Measurements from ENCODE around the gene SMG7. TPM values are rescaled to one million over a fixed set of nuclear protein-coding genes. Genes with fewer than 3 reads are reported as not detected.

Gene SMG7
- total RNA-seq, 2 experiments from 2014 or later, result 35.2 to 39.1 TPM

- H3K4me3 Mint-ChIP-seq, result no peak overlapping the region
- H3K9me3 Mint-ChIP-seq, result no peaks in the 10 kb centered on the region
- no peaks in the 10 kb centered on the region for H3K27me3 Mint-ChIP-seq
- no peaks in the 10 kb centered on the region for H3K27me3 ChIP-seq (ENCODE audit: control insufficient read depth in 1 of 2, insufficient read depth in 2 of 2, low read length in 2 of 2)
- ATAC-seq (ENCODE audit: poor library complexity), result no peak
- no peak overlapping the region for H3K4me3 ChIP-seq (ENCODE audit: low read length)
- ChIA-PET CTCF (no interaction called here), POLR2A (no interaction called here)
- no peaks in the 10 kb centered on the region for H3K9me3 ChIP-seq (ENCODE audit: control insufficient read depth in 1 of 2, insufficient read depth in 1 of 2, low read length in 2 of 2)
- H3K27ac Mint-ChIP-seq, result no peak overlapping the region
- no peaks in the 10 kb centered on the region for H3K4me1 Mint-ChIP-seq (ENCODE audit: low read depth)
- no peak for TF ChIP-seq CTCF (IDR thresholded peaks at IDR 0.05)
- H3K27ac ChIP-seq (ENCODE audit: low read depth in 1 of 2, low read length in 2 of 2), result no peak overlapping the region
- intact Hi-C loops (cut with DNase I, micrococcal nuclease), result no loop called here
- no peaks in the 10 kb centered on the region for H3K36me3 ChIP-seq (ENCODE audit: insufficient read depth, low read length)
- DNase-seq, result no peak
- H3K4me1 ChIP-seq (ENCODE audit: insufficient read depth, low read length), result no peaks in the 10 kb centered on the region
- no peaks in the 10 kb centered on the region for H3K36me3 Mint-ChIP-seq (ENCODE audit: low read depth)
Observed at GRCh38 chr1:183572721-183573120, 100.4 kb downstream of the SMG7 start.

DNA sequence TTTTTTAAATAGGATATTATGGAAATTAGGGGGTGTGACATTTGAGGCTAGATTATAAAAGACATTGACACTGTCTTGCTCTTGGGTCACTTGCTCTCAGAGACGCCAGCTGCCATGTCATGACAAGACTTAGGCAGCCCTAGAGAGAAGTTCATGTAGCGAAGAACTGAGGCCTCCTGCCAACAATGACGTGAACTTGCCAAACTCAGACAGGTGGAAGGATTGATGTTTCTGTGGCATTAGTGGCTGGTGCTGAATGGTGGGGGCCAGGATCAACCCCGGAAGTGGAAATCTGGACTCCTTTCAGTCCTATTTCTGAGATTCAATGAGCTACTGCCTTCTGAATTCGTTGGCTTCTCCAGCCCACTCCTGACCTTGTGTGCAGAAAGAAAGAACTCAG is 103.3 kb downstream of the SMG7 start:
- Mint-ChIP-seq H3K27me3 (no peaks in the 10 kb centered on the region), H3K27ac (no peak overlapping the region), H3K4me1 (ENCODE audit: low read depth) (peaks cover 10% of the 10 kb centered on the region), H3K9me3 (no peaks in the 10 kb centered on the region), H3K36me3 (ENCODE audit: low read depth) (no peaks in the 10 kb centered on the region), H3K4me3 (no peak overlapping the region)
- H3K27ac ChIP-seq (ENCODE audit: low read depth in 1 of 2, low read length in 2 of 2), result no peak overlapping the region
- H3K36me3 ChIP-seq (ENCODE audit: insufficient read depth, low read length), result no peaks in the 10 kb centered on the region
- H3K27me3 ChIP-seq (ENCODE audit: control insufficient read depth in 1 of 2, insufficient read depth in 2 of 2, low read length in 2 of 2), result no peaks in the 10 kb centered on the region
- DNase-seq, result no peak
- ChIA-PET POLR2A (no interaction called here), CTCF (no interaction called here)
- no peak for ATAC-seq (ENCODE audit: poor library complexity)
- intact Hi-C loops (cut with DNase I, micrococcal nuclease), result no loop called here
- no peak overlapping the region for H3K4me3 ChIP-seq (ENCODE audit: low read length)
- no peaks in the 10 kb centered on the region for H3K9me3 ChIP-seq (ENCODE audit: control insufficient read depth in 1 of 2, insufficient read depth in 1 of 2, low read length in 2 of 2)
- TF ChIP-seq CTCF (IDR thresholded peaks at IDR 0.05), result no peak
- H3K4me1 ChIP-seq (ENCODE audit: insufficient read depth, low read length), result peaks cover 9% of the 10 kb centered on the region

- TF ChIP-seq CTCF (IDR thresholded peaks at IDR 0.05), result no peak
- DNase-seq (no peak), ATAC-seq (ENCODE audit: poor library complexity) (no peak)
- H3K4me1 ChIP-seq (ENCODE audit: insufficient read depth, low read length), result peaks cover 9% of the 10 kb centered on the region
- H3K36me3 ChIP-seq (ENCODE audit: insufficient read depth, low read length), result no peaks in the 10 kb centered on the region
- H3K27me3 Mint-ChIP-seq, result no peaks in the 10 kb centered on the region
- peaks cover 10% of the 10 kb centered on the region for H3K4me1 Mint-ChIP-seq (ENCODE audit: low read depth)
- no peak overlapping the region for H3K4me3 Mint-ChIP-seq
- no peak overlapping the region for H3K27ac ChIP-seq (ENCODE audit: low read depth in 1 of 2, low read length in 2 of 2)
- no peak overlapping the region for H3K27ac Mint-ChIP-seq
- no peak overlapping the region for H3K4me3 ChIP-seq (ENCODE audit: low read length)
- H3K9me3 Mint-ChIP-seq, result no peaks in the 10 kb centered on the region
- H3K27me3 ChIP-seq (ENCODE audit: control insufficient read depth in 1 of 2, insufficient read depth in 2 of 2, low read length in 2 of 2), result no peaks in the 10 kb centered on the region
- ChIA-PET POLR2A (no interaction called here), CTCF (no interaction called here)
- intact Hi-C loops (cut with DNase I, micrococcal nuclease), result no loop called here
- no peaks in the 10 kb centered on the region for H3K9me3 ChIP-seq (ENCODE audit: control insufficient read depth in 1 of 2, insufficient read depth in 1 of 2, low read length in 2 of 2)
- H3K36me3 Mint-ChIP-seq (ENCODE audit: low read depth), result no peaks in the 10 kb centered on the region
Observed at GRCh38 chr1:183576537-183576936, 104.2 kb downstream of the SMG7 start.
